ENCODE measurements around the gene PLAGL2.

The PLAGL2 gene

GRCh38 chr20:32149566-32150170, 57.9 kb downstream of the PLAGL2 start:
- no peak overlapping the region for H3K4me3 ChIP-seq (ENCODE audit: low read depth, low read length)
- H3K4me1 ChIP-seq, result no peaks in the 10 kb centered on the region
- no peak overlapping the region for H3K27ac ChIP-seq
- H3K79me2 ChIP-seq, result no peaks in the 10 kb centered on the region
- no peak overlapping the region for H3K9ac ChIP-seq
- no peaks in the 10 kb centered on the region for H3K9me3 ChIP-seq (ENCODE audit: control insufficient read depth, low read length)
- TF ChIP-seq CTCF (IDR thresholded peaks at IDR 0.05), result no peak
- no peaks in the 10 kb centered on the region for H3K27me3 ChIP-seq (ENCODE audit: control insufficient read depth, insufficient read depth, low read length)
- no peaks in the 10 kb centered on the region for H3K36me3 ChIP-seq (ENCODE audit: control insufficient read depth, insufficient read depth, low read length)
- H2AFZ ChIP-seq, result no peak overlapping the region
- H3K4me2 ChIP-seq (ENCODE audit: low read length), result no peak overlapping the region

- no peaks in the 10 kb centered on the region for H3K9me3 ChIP-seq (ENCODE audit: control insufficient read depth, low read length)
- no peak overlapping the region for H3K27ac ChIP-seq
- no peak for TF ChIP-seq CTCF (IDR thresholded peaks at IDR 0.05)
- H3K27me3 ChIP-seq (ENCODE audit: control insufficient read depth, insufficient read depth, low read length), result no peaks in the 10 kb centered on the region
- no peak overlapping the region for H3K4me3 ChIP-seq (ENCODE audit: low read depth, low read length)
- no peaks in the 10 kb centered on the region for H3K36me3 ChIP-seq (ENCODE audit: control insufficient read depth, insufficient read depth, low read length)
- no peak overlapping the region for H2AFZ ChIP-seq
- peaks cover 8% of the 10 kb centered on the region for H3K79me2 ChIP-seq
- H3K4me2 ChIP-seq (ENCODE audit: low read length), result no peak overlapping the region
- no peak overlapping the region for H3K9ac ChIP-seq
- peaks cover 2% of the 10 kb centered on the region for H3K4me1 ChIP-seq
Observed at GRCh38 chr20:32144898-32145662, 62.5 kb downstream of the PLAGL2 start.

DNA sequence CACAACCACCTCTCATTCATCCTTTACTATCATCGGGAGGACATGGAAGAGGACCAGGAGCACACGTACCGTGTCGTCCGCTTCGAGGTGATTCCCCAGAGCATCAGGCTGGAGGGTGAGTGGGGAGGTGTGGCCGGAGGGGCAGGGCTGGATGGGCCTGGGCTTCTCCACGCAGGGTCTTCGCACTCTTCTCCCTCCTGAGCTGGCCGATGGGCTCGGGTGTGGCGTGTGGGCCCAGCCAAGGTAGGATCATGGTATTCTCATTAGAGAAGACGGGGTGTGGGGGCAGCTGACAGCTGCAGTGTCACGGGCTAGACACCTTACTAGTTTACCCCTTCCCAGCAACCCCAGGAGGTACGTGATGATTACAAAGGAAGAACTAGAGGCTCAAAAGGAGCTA, 64.6 kb downstream of the PLAGL2 start:
- Histone ChIP-seq H3K4me1 (peaks cover 6% of the 10 kb centered on the region), H2AFZ (no peak overlapping the region), H3K36me3 (ENCODE audit: control insufficient read depth, insufficient read depth, low read length) (no peaks in the 10 kb centered on the region)

More for the DNA sequence above, 64.6 kb downstream of the PLAGL2 start:
- H3K4me2 ChIP-seq (ENCODE audit: low read length), result no peak overlapping the region
- no peak overlapping the region for H3K4me3 ChIP-seq (ENCODE audit: low read depth, low read length)
- H3K9ac ChIP-seq, result no peak overlapping the region
- no peak for TF ChIP-seq CTCF (IDR thresholded peaks at IDR 0.05)
- H3K27ac ChIP-seq, result no peak overlapping the region
- no peaks in the 10 kb centered on the region for H3K27me3 ChIP-seq (ENCODE audit: control insufficient read depth, insufficient read depth, low read length)
- peaks cover 17% of the 10 kb centered on the region for H3K79me2 ChIP-seq
- H3K9me3 ChIP-seq (ENCODE audit: control insufficient read depth, low read length), result no peaks in the 10 kb centered on the region

Measured in parathyroid adenoma (tissue), 2 donors.